Fibroblast of skin of scalp (primary cell): ENCODE data around the gene EXD3.
A peak's percentile ranks its signal among the peaks of the same experiment; 100 is the strongest.
"Not testable (repeated sequence)": the region's sequence is repeated elsewhere in the genome, so short reads cannot be mapped to it uniquely, and the experiment has no call there.

ENCODE experiments used
- DNase-seq: peaks from one replicate; pipeline ENCODE4 v3.0.0-alpha.2; 2013

EXD3 gene

GRCh38 chr9:137333016-137333671 is 89.8 kb downstream of the EXD3 start:
- no peak for DNase-seq

- no peak for DNase-seq
Measured at GRCh38 chr9:137331929-137332328, 91.0 kb downstream of the EXD3 start.

GRCh38 chr9:137330689-137331088 is 92.3 kb downstream of the EXD3 start:
- no peak for DNase-seq

- not testable (repeated sequence) for DNase-seq
Measured at GRCh38 chr9:137329590-137329989, 93.4 kb downstream of the EXD3 start.

- not testable (repeated sequence) for DNase-seq
Measured at GRCh38 chr9:137327641-137328550, 95.1 kb downstream of the EXD3 start.

GRCh38 chr9:137326445-137327065 is 96.4 kb downstream of the EXD3 start:
- DNase-seq = no peak

GRCh38 chr9:137325799-137326198 is 97.2 kb downstream of the EXD3 start:
- no peak for DNase-seq

GRCh38 chr9:137325124-137325523 is 97.8 kb downstream of the EXD3 start:
- no peak for DNase-seq

GRCh38 chr9:137323531-137324331 is 99.2 kb downstream of the EXD3 start:
- DNase-seq = no peak

- no peak for DNase-seq
Measured at GRCh38 chr9:137321726-137322361, 101.1 kb downstream of the EXD3 start.

GRCh38 chr9:137320555-137321384 is 102.2 kb downstream of the EXD3 start:
- DNase-seq = no peak

GRCh38 chr9:137319739-137320551 is 103.0 kb downstream of the EXD3 start:
- no peak for DNase-seq

GRCh38 chr9:137319011-137319738 is 103.8 kb downstream of the EXD3 start:
- DNase-seq = no peak

- no peak for DNase-seq
Measured at GRCh38 chr9:137318602-137319001, 104.4 kb downstream of the EXD3 start.

- DNase-seq = no peak
Measured at GRCh38 chr9:137317718-137318511, 105.0 kb downstream of the EXD3 start.

GRCh38 chr9:137317021-137317717 is 105.8 kb downstream of the EXD3 start:
- no peak for DNase-seq

GRCh38 chr9:137316012-137316981 is 106.7 kb downstream of the EXD3 start:
- peak; percentile 41 for DNase-seq
